RWPE2 (cell line): ENCODE data around the gene CDC14A.

Source experiments
- ATAC-seq: fragments of 200-7000 bp; cut with Tn5 transposase; 3 replicates; pipeline ENCODE4 v1.9.1; 2021; ENCODE audit warnings: low read depth
- DNase-seq: peaks from one replicate; pipeline ENCODE4 v3.0.0-alpha.2; 2020; ENCODE audit warnings: low spot score
- H3K27ac ChIP-seq: fragments of 450-650 bp; 2 replicates; pipeline ENCODE4 v1.5.1; 2017; ENCODE audit warnings: mild to moderate bottlenecking; ENCODE audit not compliant: poor library complexity, severe bottlenecking
- H3K27me3 ChIP-seq: fragments of 250-450 bp; sonication (Bioruptor Pico); 2 replicates; pipeline ENCODE4 v1.5.1; 2021; ENCODE audit warnings: mild to moderate bottlenecking, moderate library complexity; ENCODE audit not compliant: insufficient read depth, poor library complexity, severe bottlenecking
- H3K36me3 ChIP-seq: fragments of 250-450 bp; sonication (Bioruptor Pico); 2 replicates; pipeline ENCODE4 v1.5.1; 2020; ENCODE audit warnings: low read depth, mild to moderate bottlenecking, moderate library complexity
- H3K4me1 ChIP-seq: fragments of 250-450 bp; sonication (Bioruptor Pico); 2 replicates; pipeline ENCODE4 v1.5.1; 2021; ENCODE audit warnings: mild to moderate bottlenecking, moderate library complexity; ENCODE audit not compliant: insufficient read depth, poor library complexity, severe bottlenecking
- H3K4me3 ChIP-seq: fragments of 250-450 bp; sonication (Bioruptor Pico); 2 replicates; pipeline ENCODE4 v1.5.1; 2021; ENCODE audit warnings: mild to moderate bottlenecking, moderate library complexity; ENCODE audit not compliant: severe bottlenecking
- H3K9me3 ChIP-seq: fragments of 250-450 bp; sonication (Bioruptor Pico); 2 replicates; pipeline ENCODE4 v1.5.1; 2021; ENCODE audit warnings: mild to moderate bottlenecking, moderate library complexity; ENCODE audit not compliant: severe bottlenecking
- CTCF ChIP-seq: fragments of 450-650 bp; IDR thresholded peaks from one replicate; pipeline ENCODE4 v1.5.1; 2017; ENCODE audit warnings: mild to moderate bottlenecking, moderate library complexity; ENCODE audit not compliant: poor library complexity, severe bottlenecking

Gene CDC14A

GRCh38 chr1:100532645-100533044 is 180.3 kb downstream of the CDC14A start:
- DNase-seq (no peak), ATAC-seq (no peak)
- no peaks in the 10 kb centered on the region for H3K9me3 ChIP-seq
- H3K27me3 ChIP-seq: peaks cover 25% of the 10 kb centered on the region
- no peak for TF ChIP-seq CTCF
- H3K4me1 ChIP-seq: no peaks in the 10 kb centered on the region
- H3K27ac ChIP-seq: no peak overlapping the region
- no peak overlapping the region for H3K4me3 ChIP-seq
- H3K36me3 ChIP-seq: no peaks in the 10 kb centered on the region

- ATAC-seq: no peak
- Histone ChIP-seq H3K27me3 (peaks cover 50% of the 10 kb centered on the region), H3K36me3 (no peaks in the 10 kb centered on the region), H3K4me1 (no peaks in the 10 kb centered on the region), H3K27ac (no peak overlapping the region), H3K4me3 (no peak overlapping the region), H3K9me3 (no peaks in the 10 kb centered on the region)
- TF ChIP-seq CTCF: no peak
- DNase-seq: no peak
Observed at GRCh38 chr1:100535264-100535663, 183.0 kb downstream of the CDC14A start.

GRCh38 chr1:100536031-100536430 is 183.7 kb downstream of the CDC14A start:
- Histone ChIP-seq H3K27me3 (peaks cover 58% of the 10 kb centered on the region), H3K27ac (no peak overlapping the region), H3K4me3 (no peak overlapping the region), H3K36me3 (no peaks in the 10 kb centered on the region), H3K4me1 (no peaks in the 10 kb centered on the region), H3K9me3 (no peaks in the 10 kb centered on the region)
- DNase-seq (no peak), ATAC-seq (no peak)
- TF ChIP-seq CTCF: no peak

- ATAC-seq (peak; percentile 45), DNase-seq (no peak)
- Histone ChIP-seq H3K9me3 (no peaks in the 10 kb centered on the region), H3K27ac (no peak overlapping the region), H3K4me1 (no peaks in the 10 kb centered on the region), H3K36me3 (no peaks in the 10 kb centered on the region), H3K4me3 (peak overlapping the region; percentile 6), H3K27me3 (peaks cover 73% of the 10 kb centered on the region)
- TF ChIP-seq CTCF: peak; percentile 8
Observed at GRCh38 chr1:100538913-100539835, 186.9 kb downstream of the CDC14A start.

GRCh38 chr1:100539836-100540536 is 187.7 kb downstream of the CDC14A start:
- no peak for TF ChIP-seq CTCF
- Histone ChIP-seq H3K4me3 (peak overlapping the region; percentile 6), H3K4me1 (no peaks in the 10 kb centered on the region), H3K27ac (no peak overlapping the region), H3K36me3 (no peaks in the 10 kb centered on the region), H3K9me3 (no peaks in the 10 kb centered on the region), H3K27me3 (peaks cover 73% of the 10 kb centered on the region)
- DNase-seq (no peak), ATAC-seq (peak; percentile 46)
